Left lung (tissue), 10 donors: Measurements from ENCODE around the gene ATF3. TPM values are rescaled to one million over a fixed set of nuclear protein-coding genes. Genes with fewer than 3 reads are reported as not detected.

Experiments
- ATAC-seq: fragments of 200-7000 bp; cut with Tn5 transposase; one replicate; pipeline ENCODE4 v1.9.1; 2020; ENCODE audit warnings: moderate library complexity
- DNase-seq, 4 donors: peaks; one replicate each; pipeline ENCODE4 v3.0.0-alpha.2; 2013 to 2020
- H3K27ac ChIP-seq, 2 donors: fragments of 200-600 bp; sonication (generic) in 1 of 2; one replicate each; pipeline versions ENCODE4 v1.5.0 to v1.8.0; 2020 to 2021
- H3K27me3 ChIP-seq, 2 donors: fragments of 200-600 bp; sonication (generic) in 1 of 2; one replicate each; pipeline versions ENCODE4 v1.5.0 to v1.8.0; 2020 to 2021
- H3K36me3 ChIP-seq, 2 donors: fragments of 200-600 bp; sonication (generic) in 1 of 2; one replicate each; pipeline versions ENCODE4 v1.5.0 to v1.8.0; 2020 to 2021
- H3K4me1 ChIP-seq, 2 donors: fragments of 200-600 bp; one replicate each; pipeline ENCODE4 v1.8.0; 2021
- H3K4me3 ChIP-seq, 2 donors: fragments of 200-600 bp; sonication (generic) in 1 of 2; one replicate each; pipeline versions ENCODE4 v1.5.0 to v1.8.0; 2020 to 2021; ENCODE audit warnings: mild to moderate bottlenecking in 1 of 2
- H3K9me3 ChIP-seq, 2 donors: fragments of 200-600 bp; sonication (generic) in 1 of 2; one replicate each; pipeline versions ENCODE4 v1.5.0 to v1.8.0; 2020 to 2021
- CTCF ChIP-seq, 2 donors: fragments of 200-600 bp; sonication (generic) in 1 of 2; IDR thresholded peaks; one replicate each; pipeline versions ENCODE4 v1.5.0 to v1.8.0; 2021; ENCODE audit warnings: antibody characterized with exemption in 2 of 2
- intact Hi-C, 2 donors: fragments of 100-400 bp; cut with DNase I; formaldehyde crosslinking; loops; one replicate each; pipeline versions ENCODE4 v1.11.2 to v1.14.2; 2022
- polyA plus RNA-seq, 6 donors: library from polyadenylated mRNA; unstranded; fragments of 120-200 nt; gene quantifications; one replicate each; pipeline ENCODE4 v1.2.1, GENCODE V29; 2013; ENCODE audit not compliant: insufficient read length in 6 of 6
- total RNA-seq, 2 donors: library from RNA; stranded (reverse); fragmentation: NEBNext Ultra II Directional; extraction: Animal tissue kit (Norgen Biotek cat#: 25700); gene quantifications; one replicate each; pipeline ENCODE4 v1.2.1, GENCODE V29; 2021
- donor health status: DM: no; HTN: yes; CAD: no.
- donor health status: DM: no; HTN: no; CAD: no.

Gene ATF3
- total and polyA plus RNA-seq, 8 donors, result 5.6 to 81.8 (median 25.1) TPM

- H3K4me3 ChIP-seq, result no peak overlapping the region
- ATAC-seq, result no peak
- intact Hi-C loops, result loop anchor here in 1 of 2 donors (5.0 kb wide), 1 partner anchor 128 kb away; no protein-coding TSS in a partner anchor
- TF ChIP-seq CTCF (IDR thresholded peaks at IDR 0.05), result no peak
- no peaks in the 10 kb centered on the region for H3K9me3 ChIP-seq
- no peaks in the 10 kb centered on the region for H3K36me3 ChIP-seq
- no peak for DNase-seq
- H3K27me3 ChIP-seq, result peaks cover 12 to 85% of the 10 kb centered on the region in 2 donors
- peaks cover 6 to 33% of the 10 kb centered on the region in 2 donors for H3K4me1 ChIP-seq
- no peak overlapping the region for H3K27ac ChIP-seq
Observed at GRCh38 chr1:212605441-212606394, 2.8 kb upstream of the ATF3 start.

- intact Hi-C loops, result loop anchor here in 1 of 2 donors (5.0 kb wide), 1 partner anchor 129 kb away; no protein-coding TSS in a partner anchor
- H3K27me3 ChIP-seq, result peaks cover 12 to 90% of the 10 kb centered on the region in 2 donors
- peak; percentile 48 for ATAC-seq
- H3K9me3 ChIP-seq, result no peaks in the 10 kb centered on the region
- DNase-seq, result peak in 3 of 4 donors; percentile 77 to 92 (median 81)
- no peaks in the 10 kb centered on the region for H3K36me3 ChIP-seq
- H3K4me1 ChIP-seq, result peaks cover 6 to 42% of the 10 kb centered on the region in 2 donors
- H3K27ac ChIP-seq, result peak overlapping the region; percentile 79 to 93
- TF ChIP-seq CTCF (IDR thresholded peaks at IDR 0.05), result no peak
- H3K4me3 ChIP-seq, result peak overlapping the region; percentile 51 to 71
Observed at GRCh38 chr1:212606395-212607205, 2.0 kb upstream of the ATF3 start.

GRCh38 chr1:212607206-212607912 lies 1.2 kb upstream of the ATF3 start:
- peaks cover 12 to 83% of the 10 kb centered on the region in 2 donors for H3K27me3 ChIP-seq
- DNase-seq, result peak in 1 of 4 donors; percentile 83
- no peak for TF ChIP-seq CTCF (IDR thresholded peaks at IDR 0.05)

GRCh38 chr1:212607913-212608391 lies 609 bp upstream of the ATF3 start:
- Histone ChIP-seq H3K4me3 (peak overlapping the region; percentile 51 to 71), H3K36me3 (no peaks in the 10 kb centered on the region), H3K4me1 (peaks cover 6 to 49% of the 10 kb centered on the region in 2 donors), H3K27me3 (peaks cover 12 to 78% of the 10 kb centered on the region in 2 donors), H3K9me3 (no peaks in the 10 kb centered on the region), H3K27ac (peak overlapping the region; percentile 79 to 93)
- ATAC-seq (peak; percentile 5), DNase-seq (peak in 1 of 4 donors; percentile 85)
- TF ChIP-seq CTCF (IDR thresholded peaks at IDR 0.05), result no peak
- intact Hi-C loops, result loop anchor here in 1 of 2 donors (5.0 kb wide), 1 partner anchor 131 kb away; no protein-coding TSS in a partner anchor

More at GRCh38 chr1:212607206-212607912, 1.2 kb upstream of the ATF3 start:
- intact Hi-C loops, result loop anchor here in 1 of 2 donors (5.0 kb wide), 1 partner anchor 130 kb away; no protein-coding TSS in a partner anchor
- Histone ChIP-seq H3K27ac (peak overlapping the region; percentile 79 to 93), H3K9me3 (no peaks in the 10 kb centered on the region), H3K36me3 (no peaks in the 10 kb centered on the region), H3K4me1 (peaks cover 6 to 49% of the 10 kb centered on the region in 2 donors), H3K4me3 (peak overlapping the region; percentile 51 to 71)
- peak; percentile 0 for ATAC-seq
